ENCODE data around the gene LRRC4C. TPM values are rescaled to one million over a fixed set of nuclear protein-coding genes. Genes with fewer than 3 reads are reported as not detected.

The LRRC4C gene
- total RNA-seq, 1 experiment from 2014 or later = 0.13 TPM

- no peaks in the 10 kb centered on the region for H3K36me3 Mint-ChIP-seq (ENCODE audit: insufficient read depth in 1 of 3, low read depth in 3 of 3)
Measured at GRCh38 chr11:40467771-40468170, 991.7 kb downstream of the LRRC4C start.

More at GRCh38 chr11:40467771-40468170, 991.7 kb downstream of the LRRC4C start:
- H2AK5ac ChIP-seq (ENCODE audit: insufficient read length, low read length) = no peak overlapping the region
- no peak overlapping the region for H3K9ac ChIP-seq (ENCODE audit: extremely low read depth, insufficient read length, low read length)
- no peak overlapping the region for H4K91ac ChIP-seq (ENCODE audit: insufficient read length, low read depth, low read length)
- no peaks in the 10 kb centered on the region for H3K79me2 ChIP-seq (ENCODE audit: insufficient read depth, low read length)
- H2BK5ac ChIP-seq (ENCODE audit: insufficient read length, low read length) = no peak overlapping the region
- no peak overlapping the region for H3K14ac ChIP-seq (ENCODE audit: insufficient read depth, low read length)
- no peak overlapping the region for H2BK20ac ChIP-seq (ENCODE audit: low read depth, low read length, poor library complexity, severe bottlenecking)
- H3K23me2 ChIP-seq (ENCODE audit: insufficient read length, low read depth, low read length, poor library complexity, severe bottlenecking) = no peaks in the 10 kb centered on the region
- no peak overlapping the region for H4K5ac ChIP-seq (ENCODE audit: insufficient read length, low read depth, low read length)
- H3K4me2 ChIP-seq (ENCODE audit: insufficient read depth, insufficient read length, low read length) = no peak overlapping the region
- H3T11ph ChIP-seq (ENCODE audit: low read length) = no peak overlapping the region
- no peaks in the 10 kb centered on the region for H3K79me1 ChIP-seq (ENCODE audit: insufficient read depth, low read depth, low read length, poor library complexity, severe bottlenecking)
- H2BK12ac ChIP-seq (ENCODE audit: insufficient read length, low read depth, low read length) = no peak overlapping the region
- H3K27me3 ChIP-seq (ENCODE audit: insufficient read depth, low read length) = no peaks in the 10 kb centered on the region
- H4K8ac ChIP-seq (replicated peaks; ENCODE audit: insufficient read length, low read depth, low read length) = no peak overlapping the region
- H2AFZ ChIP-seq (ENCODE audit: low read length) = no peak overlapping the region
- H2BK120ac ChIP-seq (ENCODE audit: low read depth, low read length, poor library complexity, severe bottlenecking) = no peak overlapping the region
- no peak for DNase-seq
- no peaks in the 10 kb centered on the region for H3K9me3 Mint-ChIP-seq
- peaks cover 0 to 8% of the 10 kb centered on the region in 2 experiments; a peak in 2 of 4 replicates for H3K4me1 Mint-ChIP-seq
- H3K18ac ChIP-seq (ENCODE audit: insufficient read length, low read depth, low read length) = no peak overlapping the region
- TF ChIP-seq, protein P1, sequence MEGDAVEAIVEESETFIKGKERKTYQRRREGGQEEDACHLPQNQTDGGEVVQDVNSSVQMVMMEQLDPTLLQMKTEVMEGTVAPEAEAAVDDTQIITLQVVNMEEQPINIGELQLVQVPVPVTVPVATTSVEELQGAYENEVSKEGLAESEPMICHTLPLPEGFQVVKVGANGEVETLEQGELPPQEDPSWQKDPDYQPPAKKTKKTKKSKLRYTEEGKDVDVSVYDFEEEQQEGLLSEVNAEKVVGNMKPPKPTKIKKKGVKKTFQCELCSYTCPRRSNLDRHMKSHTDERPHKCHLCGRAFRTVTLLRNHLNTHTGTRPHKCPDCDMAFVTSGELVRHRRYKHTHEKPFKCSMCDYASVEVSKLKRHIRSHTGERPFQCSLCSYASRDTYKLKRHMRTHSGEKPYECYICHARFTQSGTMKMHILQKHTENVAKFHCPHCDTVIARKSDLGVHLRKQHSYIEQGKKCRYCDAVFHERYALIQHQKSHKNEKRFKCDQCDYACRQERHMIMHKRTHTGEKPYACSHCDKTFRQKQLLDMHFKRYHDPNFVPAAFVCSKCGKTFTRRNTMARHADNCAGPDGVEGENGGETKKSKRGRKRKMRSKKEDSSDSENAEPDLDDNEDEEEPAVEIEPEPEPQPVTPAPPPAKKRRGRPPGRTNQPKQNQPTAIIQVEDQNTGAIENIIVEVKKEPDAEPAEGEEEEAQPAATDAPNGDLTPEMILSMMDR (conservative IDR thresholded peaks at IDR 0.05) = no peak
- H3K27me3 Mint-ChIP-seq (ENCODE audit: low read depth) = no peaks in the 10 kb centered on the region
- no peak overlapping the region for H3K56ac ChIP-seq (ENCODE audit: insufficient read length, low read depth, low read length)
- H2BK15ac ChIP-seq (ENCODE audit: low read depth, low read length) = no peak overlapping the region
- WGBS (ENCODE audit: extremely low coverage, insufficient read length, low lambda C conversion rate) = no CpG with 5 or more reads among the region's 1 CpG
- no peak overlapping the region for H3K23ac ChIP-seq (ENCODE audit: insufficient read length, low read depth, low read length)
- H3K27ac ChIP-seq (ENCODE audit: insufficient read length, low read depth, low read length) = no peak overlapping the region
- H3K4me3 Mint-ChIP-seq = no peak overlapping the region
- H3K4ac ChIP-seq (ENCODE audit: low read depth, low read length) = no peak overlapping the region
- no peaks in the 10 kb centered on the region for H4K20me1 ChIP-seq (ENCODE audit: control insufficient read depth, insufficient read depth, insufficient read length)
- H3K9me3 ChIP-seq (ENCODE audit: control insufficient read depth, low read depth, low read length) = no peaks in the 10 kb centered on the region
- no peaks in the 10 kb centered on the region for H3K4me1 ChIP-seq (ENCODE audit: insufficient read depth, low read length)
- H3K27ac Mint-ChIP-seq = no peak overlapping the region

All from H9 (cell line).